Tibial nerve (tissue), 3 donors: ENCODE results near the gene LMBR1.

Experiments
- CTCF ChIP-seq, 5 experiments: fragments of 200-600 bp in 3 of 5; fragments of 450-650 bp in 2 of 5; sonication (generic) in 3 of 5; IDR thresholded peaks; one replicate each; pipeline ENCODE4 v1.5.1; 2016 to 2019; ENCODE audit warnings: antibody characterized with exemption in 5 of 5, mild to moderate bottlenecking in 3 of 5, moderate library complexity in 2 of 5
- POLR2A ChIP-seq, 2 donors: fragments of 450-650 bp; IDR thresholded peaks; one replicate each; pipeline ENCODE4 v1.6.1; 2017; ENCODE audit warnings: antibody characterized with exemption in 2 of 2, mild to moderate bottlenecking in 2 of 2, moderate library complexity in 2 of 2

GRCh38 chr7:156842740-156843140 lies 50.2 kb downstream of the LMBR1 start:
- TF ChIP-seq CTCF (IDR thresholded peaks at IDR 0.05) (no peak), POLR2A (IDR thresholded peaks at IDR 0.05) (no peak)
